HG03159 (cell line): ENCODE data around the gene LILRB3.
"Not testable (repeated sequence)": the region's sequence is repeated elsewhere in the genome, so short reads cannot be mapped to it uniquely, and the experiment has no call there.

ENCODE experiments used
- ATAC-seq: cut with Tn5 transposase; IDR thresholded peaks from one replicate; pipeline ENCODE4 v1.9.1; 2021; ENCODE audit warnings: mild to moderate bottlenecking, moderate library complexity; ENCODE audit not compliant: unreplicated experiment

The LILRB3 gene

GRCh38 chr19:54191011-54191810 is 31.6 kb downstream of the LILRB3 start, which contains the start of gene TSEN34:
TSS of gene TSEN34 (plus strand) at chr19:54191308. CDS start at chr19:54191365, 57 bp downstream.
- peak; percentile 27 for ATAC-seq

GRCh38 chr19:54190503-54191010 is 32.2 kb downstream of the LILRB3 start:
- peak; percentile 45 for ATAC-seq

- peak; percentile 43 for ATAC-seq
Observed at GRCh38 chr19:54189735-54190502, 32.9 kb downstream of the LILRB3 start.

- ATAC-seq = peak; percentile 47
Observed at GRCh38 chr19:54189145-54189734, 33.6 kb downstream of the LILRB3 start, which contains the start of gene MBOAT7. TSS of gene MBOAT7 (minus strand) at chr19:54189580. CDS start at chr19:54188508, 1,072 bp downstream.

GRCh38 chr19:54188215-54188871 is 34.5 kb downstream of the LILRB3 start:
- ATAC-seq = no peak

- ATAC-seq = no peak
Observed at GRCh38 chr19:54186934-54187381, 35.8 kb downstream of the LILRB3 start.

GRCh38 chr19:54186351-54186750 is 36.5 kb downstream of the LILRB3 start:
- no peak for ATAC-seq

GRCh38 chr19:54183431-54183830 is 39.4 kb downstream of the LILRB3 start:
- ATAC-seq = no peak

GRCh38 chr19:54181894-54182293 is 40.9 kb downstream of the LILRB3 start:
- not testable (repeated sequence) for ATAC-seq

GRCh38 chr19:54180691-54181091 is 42.1 kb downstream of the LILRB3 start:
- no peak for ATAC-seq

GRCh38 chr19:54179921-54180461 is 42.8 kb downstream of the LILRB3 start:
- ATAC-seq = no peak

- no peak for ATAC-seq
Observed at GRCh38 chr19:54179262-54179852, 43.5 kb downstream of the LILRB3 start.

GRCh38 chr19:54178581-54179261 is 44.1 kb downstream of the LILRB3 start:
- no peak for ATAC-seq

- no peak for ATAC-seq
Observed at GRCh38 chr19:54173951-54174834, 48.6 kb downstream of the LILRB3 start.

- ATAC-seq = no peak
Observed at GRCh38 chr19:54173359-54173699, 49.5 kb downstream of the LILRB3 start.

- no peak for ATAC-seq
Observed at GRCh38 chr19:54172471-54173358, 50.1 kb downstream of the LILRB3 start, which contains the start of gene TMC4. TSS of gene TMC4 (minus strand) at chr19:54173160. CDS start at chr19:54173117, 43 bp downstream.

- ATAC-seq = not testable (repeated sequence)
Observed at GRCh38 chr19:54171736-54172431, 50.9 kb downstream of the LILRB3 start.
